ENCODE results near the gene PCDHGA6.

The PCDHGA6 gene

GRCh38 chr5:141421489-141421855 lies 47.8 kb downstream of the PCDHGA6 start:
- no peak for DNase-seq (ENCODE audit: low read depth)

DNA sequence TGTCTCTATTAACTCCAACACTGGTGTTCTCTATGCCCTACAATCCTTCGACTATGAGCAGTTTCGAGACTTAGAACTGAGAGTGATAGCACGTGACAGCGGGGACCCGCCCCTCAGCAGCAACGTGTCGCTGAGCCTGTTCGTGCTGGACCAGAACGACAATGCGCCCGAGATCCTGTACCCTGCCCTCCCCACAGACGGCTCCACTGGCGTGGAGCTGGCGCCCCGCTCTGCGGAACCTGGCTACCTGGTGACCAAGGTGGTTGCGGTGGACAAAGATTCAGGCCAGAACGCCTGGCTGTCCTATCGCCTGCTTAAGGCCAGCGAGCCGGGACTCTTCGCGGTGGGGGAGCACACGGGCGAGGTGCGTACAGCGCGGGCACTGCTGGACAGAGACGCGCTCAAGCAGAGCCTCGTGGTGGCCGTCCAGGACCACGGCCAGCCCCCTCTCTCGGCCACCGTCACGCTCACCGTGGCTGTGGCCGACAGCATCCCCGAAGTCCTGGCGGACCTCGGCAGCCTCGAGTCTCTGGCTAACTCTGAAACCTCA lies 49.1 kb downstream of the PCDHGA6 start:
- DNase-seq (ENCODE audit: low read depth): no peak

GRCh38 chr5:141427783-141428426 lies 54.2 kb downstream of the PCDHGA6 start:
- no peak for DNase-seq (ENCODE audit: low read depth)
